BLaER1 (cell line): Measurements from ENCODE around the gene PELO.

Experiments used
- H3K27ac ChIP-seq: shearing (Covaris generic); formaldehyde crosslinking; 2 replicates; pipeline ENCODE4 v1.8.1; 2022
- H3K27me3 ChIP-seq: shearing (Covaris generic); formaldehyde crosslinking; 2 replicates; pipeline ENCODE4 v1.8.1; 2022
- H3K36me3 ChIP-seq: shearing (Covaris generic); formaldehyde crosslinking; 2 replicates; pipeline ENCODE4 v1.8.1; 2022
- H3K4me1 ChIP-seq: shearing (Covaris generic); formaldehyde crosslinking; 2 replicates; pipeline ENCODE4 v1.8.1; 2022
- H3K4me2 ChIP-seq: shearing (Covaris generic); formaldehyde crosslinking; 2 replicates; pipeline ENCODE4 v1.8.1; 2022
- H3K4me3 ChIP-seq: shearing (Covaris generic); formaldehyde crosslinking; 2 replicates; pipeline ENCODE4 v1.8.1; 2022
- H3K9ac ChIP-seq: shearing (Covaris generic); formaldehyde crosslinking; 2 replicates; pipeline ENCODE4 v1.8.1; 2022
- H3K9me3 ChIP-seq: shearing (Covaris generic); formaldehyde crosslinking; 2 replicates; pipeline ENCODE4 v1.8.1; 2022
- H4K20me1 ChIP-seq: shearing (Covaris generic); formaldehyde crosslinking; 2 replicates; pipeline ENCODE4 v1.8.1; 2022
- Cebpa-rat ChIP-seq: shearing (Covaris generic); IDR thresholded peaks from 2 replicates; pipeline ENCODE4 v1.8.1; 2022

Gene PELO

GRCh38 chr5:52821901-52822300 lies 34.2 kb downstream of the PELO start:
- no peak overlapping the region for H3K9ac ChIP-seq
- H4K20me1 ChIP-seq = no peaks in the 10 kb centered on the region
- H3K4me1 ChIP-seq = no peaks in the 10 kb centered on the region
- H3K27me3 ChIP-seq = no peaks in the 10 kb centered on the region
- H3K9me3 ChIP-seq = no peaks in the 10 kb centered on the region
- H3K27ac ChIP-seq = no peak overlapping the region
- no peak overlapping the region for H3K4me3 ChIP-seq
- no peaks in the 10 kb centered on the region for H3K36me3 ChIP-seq
- no peak for TF ChIP-seq Cebpa-rat
- no peak overlapping the region for H3K4me2 ChIP-seq

GRCh38 chr5:52822437-52822836 lies 34.7 kb downstream of the PELO start:
- Histone ChIP-seq H3K4me2 (no peak overlapping the region), H4K20me1 (no peaks in the 10 kb centered on the region), H3K27me3 (no peaks in the 10 kb centered on the region), H3K9ac (no peak overlapping the region), H3K4me3 (no peak overlapping the region), H3K36me3 (no peaks in the 10 kb centered on the region), H3K4me1 (no peaks in the 10 kb centered on the region), H3K9me3 (no peaks in the 10 kb centered on the region), H3K27ac (no peak overlapping the region)
- no peak for TF ChIP-seq Cebpa-rat

- H3K27ac ChIP-seq = no peak overlapping the region
- H3K4me3 ChIP-seq = no peak overlapping the region
- H3K9me3 ChIP-seq = no peaks in the 10 kb centered on the region
- no peaks in the 10 kb centered on the region for H3K36me3 ChIP-seq
- H3K9ac ChIP-seq = no peak overlapping the region
- TF ChIP-seq Cebpa-rat = no peak
- H4K20me1 ChIP-seq = no peaks in the 10 kb centered on the region
- no peaks in the 10 kb centered on the region for H3K27me3 ChIP-seq
- no peak overlapping the region for H3K4me2 ChIP-seq
- no peaks in the 10 kb centered on the region for H3K4me1 ChIP-seq
Measured at GRCh38 chr5:52824827-52825226, 37.1 kb downstream of the PELO start.

- Histone ChIP-seq H3K4me3 (no peak overlapping the region), H3K27me3 (no peaks in the 10 kb centered on the region), H3K36me3 (no peaks in the 10 kb centered on the region), H3K27ac (no peak overlapping the region), H3K9me3 (no peaks in the 10 kb centered on the region), H3K4me1 (no peaks in the 10 kb centered on the region), H4K20me1 (no peaks in the 10 kb centered on the region), H3K9ac (no peak overlapping the region), H3K4me2 (no peak overlapping the region)
- no peak for TF ChIP-seq Cebpa-rat
Measured at GRCh38 chr5:52825826-52826225, 38.1 kb downstream of the PELO start.

DNA sequence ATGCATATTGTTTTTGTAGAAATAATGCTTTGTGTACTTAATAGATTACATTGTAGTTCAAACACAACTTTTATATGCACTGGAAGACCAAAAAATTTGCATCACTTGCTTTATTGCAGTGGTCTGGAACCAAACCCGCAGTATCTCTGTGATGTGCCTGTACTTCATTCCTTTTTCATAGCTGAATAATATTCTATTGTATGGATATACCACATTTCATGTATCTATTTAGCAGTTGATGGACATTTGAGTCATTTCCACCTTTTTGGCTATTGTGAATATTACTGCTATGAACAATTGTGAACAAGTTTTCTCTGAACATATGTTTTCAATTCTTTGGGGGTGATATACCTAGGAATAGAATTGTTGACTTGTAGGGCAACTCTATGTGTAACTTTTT lies 40.1 kb downstream of the PELO start:
- H3K36me3 ChIP-seq = no peaks in the 10 kb centered on the region
- H3K9me3 ChIP-seq = no peaks in the 10 kb centered on the region

DNA sequence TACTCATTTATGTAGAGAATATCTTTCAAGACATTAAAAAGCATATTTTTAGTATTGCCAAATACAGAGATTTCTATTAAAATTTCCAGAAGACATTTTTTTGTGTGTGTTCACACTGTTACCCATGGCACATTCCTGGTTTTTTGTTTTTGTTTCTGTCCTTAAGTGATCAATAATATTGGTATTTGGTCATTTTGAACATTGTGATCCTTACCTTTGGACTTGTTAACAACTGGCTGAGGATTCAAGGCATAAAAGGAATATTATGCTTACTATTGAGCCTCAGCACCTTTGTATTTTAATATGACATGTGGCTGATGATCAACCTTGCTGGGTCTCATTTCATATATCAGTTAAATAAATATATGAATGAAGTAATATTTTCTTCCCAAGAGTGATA lies 41.9 kb downstream of the PELO start:
- H3K4me2 ChIP-seq = no peak overlapping the region
- no peaks in the 10 kb centered on the region for H3K4me1 ChIP-seq
- no peak for TF ChIP-seq Cebpa-rat
- no peak overlapping the region for H3K9ac ChIP-seq
- no peak overlapping the region for H3K27ac ChIP-seq
- no peaks in the 10 kb centered on the region for H3K36me3 ChIP-seq
- H4K20me1 ChIP-seq = no peaks in the 10 kb centered on the region
- no peaks in the 10 kb centered on the region for H3K9me3 ChIP-seq
- no peak overlapping the region for H3K4me3 ChIP-seq
- H3K27me3 ChIP-seq = no peaks in the 10 kb centered on the region

More for the DNA sequence above, 40.1 kb downstream of the PELO start:
- H3K4me1 ChIP-seq = no peaks in the 10 kb centered on the region
- no peak for TF ChIP-seq Cebpa-rat
- H4K20me1 ChIP-seq = no peaks in the 10 kb centered on the region
- H3K4me3 ChIP-seq = no peak overlapping the region
- H3K27ac ChIP-seq = no peak overlapping the region
- no peaks in the 10 kb centered on the region for H3K27me3 ChIP-seq
- no peak overlapping the region for H3K9ac ChIP-seq
- H3K4me2 ChIP-seq = no peak overlapping the region

- Histone ChIP-seq H3K27ac (no peak overlapping the region), H3K36me3 (no peaks in the 10 kb centered on the region), H3K9ac (no peak overlapping the region), H3K4me3 (no peak overlapping the region), H4K20me1 (no peaks in the 10 kb centered on the region), H3K9me3 (no peaks in the 10 kb centered on the region), H3K4me2 (no peak overlapping the region), H3K4me1 (no peaks in the 10 kb centered on the region), H3K27me3 (no peaks in the 10 kb centered on the region)
- TF ChIP-seq Cebpa-rat = no peak
Measured at GRCh38 chr5:52830650-52831049, 42.9 kb downstream of the PELO start.

- Histone ChIP-seq H3K9ac (no peak overlapping the region), H3K9me3 (no peaks in the 10 kb centered on the region), H3K36me3 (no peaks in the 10 kb centered on the region), H3K27me3 (no peaks in the 10 kb centered on the region), H3K4me3 (no peak overlapping the region), H4K20me1 (no peaks in the 10 kb centered on the region), H3K4me1 (no peaks in the 10 kb centered on the region), H3K4me2 (no peak overlapping the region), H3K27ac (no peak overlapping the region)
- TF ChIP-seq Cebpa-rat = no peak
Measured at GRCh38 chr5:52831786-52832511, 44.2 kb downstream of the PELO start.

GRCh38 chr5:52834320-52834719 lies 46.6 kb downstream of the PELO start:
- H3K27ac ChIP-seq = no peak overlapping the region
- H3K36me3 ChIP-seq = no peaks in the 10 kb centered on the region
- no peaks in the 10 kb centered on the region for H3K4me1 ChIP-seq
- no peak overlapping the region for H3K4me2 ChIP-seq
- H3K4me3 ChIP-seq = no peak overlapping the region
- no peaks in the 10 kb centered on the region for H3K9me3 ChIP-seq
- H4K20me1 ChIP-seq = no peaks in the 10 kb centered on the region
- no peaks in the 10 kb centered on the region for H3K27me3 ChIP-seq
- no peak for TF ChIP-seq Cebpa-rat
- no peak overlapping the region for H3K9ac ChIP-seq

DNA sequence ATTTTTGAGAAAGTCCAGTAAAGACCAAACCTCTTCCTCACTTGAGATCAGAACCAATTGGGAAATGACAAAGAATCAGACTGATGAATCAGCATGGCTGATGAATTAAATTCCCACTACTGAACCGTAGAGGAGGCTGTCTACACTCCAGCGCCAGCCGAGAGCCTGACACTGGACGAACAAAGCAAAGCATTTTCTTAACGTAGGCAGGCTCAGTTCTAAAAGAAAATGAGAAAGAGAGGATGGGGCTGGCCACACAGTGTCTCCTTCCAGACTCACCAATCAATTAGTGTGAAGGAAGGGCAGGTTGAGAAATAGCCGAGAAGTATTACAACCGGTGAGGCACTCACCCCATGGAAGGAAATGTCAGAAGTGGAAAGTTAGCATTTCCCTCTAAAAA lies 49.4 kb downstream of the PELO start:
- no peak for TF ChIP-seq Cebpa-rat
- Histone ChIP-seq H3K9me3 (no peaks in the 10 kb centered on the region), H3K36me3 (no peaks in the 10 kb centered on the region), H3K27me3 (no peaks in the 10 kb centered on the region), H3K4me2 (no peak overlapping the region), H3K4me3 (no peak overlapping the region), H3K4me1 (no peaks in the 10 kb centered on the region), H3K27ac (no peak overlapping the region), H3K9ac (no peak overlapping the region), H4K20me1 (no peaks in the 10 kb centered on the region)
